ENCODE results near the gene UNC5C.

Gene UNC5C

DNA sequence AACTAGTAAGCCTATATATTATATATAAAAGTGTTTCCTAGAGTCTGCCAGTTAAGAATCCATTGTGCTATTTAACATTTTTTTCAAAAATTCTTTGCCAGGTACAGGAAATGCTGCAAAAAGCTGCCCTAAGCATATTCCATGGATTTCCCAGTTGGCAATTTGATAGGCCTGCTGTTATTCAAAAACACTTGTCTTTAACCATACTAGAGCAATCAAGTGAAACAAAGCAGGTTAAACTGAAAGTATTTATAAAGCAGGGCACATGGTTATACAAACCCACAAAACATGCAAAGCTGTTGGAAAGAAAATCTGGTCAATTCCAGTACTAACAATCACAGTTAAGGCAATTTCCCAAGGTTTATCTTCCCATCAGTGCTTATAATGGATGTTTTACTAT, 159.9 kb downstream of the UNC5C start:
- no peak for DNase-seq

DNA sequence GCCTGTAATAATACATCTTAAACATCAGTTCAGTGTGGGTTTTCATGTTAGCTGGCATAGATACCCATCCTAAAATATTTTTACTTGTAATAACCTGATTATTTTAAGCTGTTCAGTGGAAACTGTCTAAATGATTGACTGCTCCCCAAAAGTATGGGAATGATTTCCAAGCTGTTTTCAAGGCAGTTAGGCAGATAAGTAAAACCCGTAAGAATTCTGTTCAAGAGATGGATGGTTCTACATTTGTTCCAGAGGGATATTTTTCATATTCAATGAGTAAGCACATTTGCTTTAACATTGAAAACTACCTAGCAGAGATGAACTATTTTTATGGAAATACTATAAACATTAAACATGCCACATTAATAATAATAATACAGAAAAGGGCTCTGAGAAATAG, 161.1 kb downstream of the UNC5C start:
- no peak for DNase-seq

DNA sequence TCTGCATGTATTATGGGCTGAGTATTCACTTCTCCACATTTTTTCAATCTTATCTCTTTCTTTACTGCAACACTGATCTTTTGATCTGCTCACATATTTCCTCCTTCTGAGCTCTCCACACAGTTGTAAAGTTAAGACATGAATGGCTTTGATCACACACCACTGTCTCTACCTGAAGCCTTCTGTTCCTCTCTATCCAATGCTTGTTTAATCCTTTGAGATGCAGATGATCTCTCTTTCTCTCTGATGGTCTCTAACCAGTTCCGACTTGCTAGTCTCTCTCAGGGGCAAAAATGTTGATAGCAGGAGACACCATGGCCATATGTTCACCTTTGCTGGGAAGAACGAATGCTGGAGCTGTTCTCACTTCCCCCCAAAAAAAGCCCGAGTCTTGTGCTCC, 162.4 kb downstream of the UNC5C start:
- no peak for DNase-seq

DNA sequence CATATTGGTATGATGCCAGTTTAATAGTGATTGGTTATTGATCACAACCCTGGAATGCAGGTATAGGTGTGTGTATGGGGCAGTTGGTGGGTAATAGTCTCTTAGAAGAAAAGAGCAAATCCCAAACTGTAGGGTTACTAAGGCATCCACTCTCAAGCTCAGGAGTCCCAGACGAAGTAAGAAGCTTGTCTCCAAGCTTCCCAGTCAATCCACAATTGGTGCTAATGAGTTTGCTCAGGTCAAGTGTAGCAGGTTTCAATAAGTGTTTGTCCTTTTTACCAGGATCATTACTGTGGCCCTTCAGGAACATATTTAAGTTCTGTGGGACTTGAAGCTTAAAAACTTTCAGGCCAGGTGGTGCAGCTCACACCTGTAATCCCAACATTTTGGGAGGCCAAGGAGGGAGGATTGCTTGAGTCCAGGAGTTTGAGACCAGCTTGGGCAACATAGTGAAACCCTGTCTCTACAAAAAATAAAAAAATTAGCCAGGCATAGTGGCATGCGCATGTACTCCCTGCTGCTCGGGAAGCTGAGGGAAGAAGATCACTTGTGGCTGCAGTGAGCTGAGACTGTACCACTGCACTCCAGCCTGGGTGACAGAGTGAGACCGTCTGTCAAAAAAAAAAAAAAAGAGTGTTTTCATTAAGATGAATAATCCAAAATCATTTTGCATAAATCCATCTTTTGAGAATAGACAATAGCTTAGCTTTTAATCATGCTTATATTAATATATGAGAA, 166.8 kb downstream of the UNC5C start:
- no peak for DNase-seq

DNA sequence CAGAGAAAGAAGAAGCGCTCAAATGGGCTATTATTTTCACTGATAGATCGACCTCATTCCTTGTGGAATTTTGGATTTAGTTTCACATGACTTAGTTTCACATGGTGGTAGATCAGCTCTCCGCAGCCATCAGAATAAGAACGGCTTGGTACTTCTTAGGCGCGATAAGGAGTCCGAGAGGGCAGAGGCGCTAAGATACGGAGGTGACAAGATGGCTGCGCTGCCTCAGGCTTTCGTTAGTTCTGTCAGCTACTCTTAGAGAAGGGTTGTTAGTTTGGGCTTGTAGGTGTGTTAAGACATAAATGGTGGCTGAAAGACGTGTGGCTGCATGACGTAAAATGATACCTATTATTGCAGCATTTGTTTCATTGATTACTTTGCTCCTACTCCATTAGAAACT, 169.1 kb downstream of the UNC5C start:
- DNase-seq: no peak

DNA sequence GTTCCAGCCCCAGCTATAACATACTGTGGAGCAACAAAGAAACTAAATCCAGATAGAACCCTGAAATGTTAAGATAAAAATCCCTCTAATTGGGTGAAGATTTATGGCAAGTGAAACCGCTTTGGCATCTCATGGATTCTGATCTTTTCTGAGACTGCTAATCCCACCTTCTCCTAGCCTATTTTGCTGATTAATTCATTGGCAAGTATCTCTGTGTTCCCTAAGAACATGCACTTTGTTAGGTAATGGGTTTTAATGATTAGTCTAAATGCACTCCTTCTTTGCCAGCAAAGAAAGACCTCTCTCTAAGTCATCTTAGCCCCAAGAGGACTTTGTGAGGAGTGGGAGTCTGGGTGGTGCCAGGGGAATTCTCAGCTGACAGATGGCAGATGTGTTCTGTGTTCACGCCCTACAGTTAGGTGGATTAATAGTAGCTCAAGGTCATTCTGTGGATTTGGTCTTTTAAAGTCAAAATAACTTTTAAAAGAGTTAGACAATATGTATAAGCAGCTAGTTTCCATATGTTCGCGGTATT, 171.3 kb downstream of the UNC5C start:
- DNase-seq: no peak

DNA sequence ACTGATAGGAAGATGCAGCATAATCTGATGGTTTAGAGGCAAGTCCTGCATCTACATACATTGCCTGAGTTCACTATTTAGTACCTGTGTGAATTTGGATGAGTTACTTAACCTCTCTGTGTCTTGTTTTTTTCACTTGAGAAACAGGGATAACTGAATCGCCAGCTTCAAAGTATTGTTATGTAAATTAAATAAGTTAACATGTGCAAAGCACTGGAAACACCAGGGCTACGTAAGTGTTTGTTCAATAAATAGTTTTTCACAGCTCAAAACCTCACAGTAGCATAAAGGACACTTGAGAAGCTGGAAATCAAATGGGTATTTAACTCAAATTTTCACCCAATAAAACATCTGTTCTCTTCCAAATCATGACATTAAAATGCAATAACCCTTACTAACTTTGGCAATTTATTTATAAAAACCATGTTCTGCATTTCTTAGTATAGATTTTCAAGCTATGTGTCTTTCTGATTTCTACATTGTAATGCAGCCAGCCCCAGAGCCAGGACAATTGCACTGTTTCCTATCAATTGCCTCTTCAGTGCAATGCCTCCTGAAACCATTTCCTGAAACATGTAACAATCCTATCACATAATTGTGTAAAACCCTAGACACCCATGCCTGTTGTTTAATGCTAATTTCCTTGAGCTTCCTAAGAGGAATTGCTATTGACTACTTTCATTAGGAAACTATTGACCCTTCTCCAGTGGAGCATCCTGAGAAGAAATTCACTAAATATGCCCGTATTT, 177.1 kb downstream of the UNC5C start:
- no peak for DNase-seq

DNA sequence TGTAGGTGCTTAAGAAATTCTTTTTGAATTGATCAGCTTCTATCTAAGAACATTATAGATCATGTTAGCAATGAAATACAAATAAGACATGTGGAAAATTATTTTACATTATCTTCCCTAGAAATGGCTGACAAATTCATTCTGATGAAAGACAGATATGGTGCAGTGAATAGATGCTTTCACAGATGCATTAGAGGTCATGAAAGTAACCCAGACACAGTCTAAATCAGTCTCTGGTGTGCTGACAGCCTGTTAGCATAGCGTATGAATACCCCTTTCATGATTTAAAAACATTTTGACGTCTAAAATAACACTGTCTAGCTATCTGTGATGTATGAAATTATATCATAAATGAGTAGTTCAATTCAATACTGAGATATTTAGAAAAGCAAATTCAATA, 180.9 kb downstream of the UNC5C start:
- no peak for DNase-seq

DNA sequence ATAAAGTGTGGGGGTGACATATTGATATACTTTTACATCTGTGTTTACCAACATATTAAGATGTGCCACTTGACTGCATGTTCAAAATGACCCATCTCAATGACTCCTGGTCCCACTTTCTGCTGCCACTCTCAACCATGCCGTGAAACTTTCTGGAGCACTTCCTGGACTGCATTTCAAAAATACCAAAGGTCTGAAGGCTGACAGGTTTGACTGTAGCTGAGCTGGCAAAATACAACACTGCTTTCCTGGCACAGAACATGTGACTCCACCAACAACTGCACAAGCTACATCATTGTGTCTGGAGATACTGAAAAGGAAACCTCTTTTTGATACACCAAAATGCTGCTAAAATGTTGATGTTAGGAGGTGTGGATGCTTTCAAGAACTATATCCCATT, 184.8 kb downstream of the UNC5C start:
- DNase-seq: no peak

DNA sequence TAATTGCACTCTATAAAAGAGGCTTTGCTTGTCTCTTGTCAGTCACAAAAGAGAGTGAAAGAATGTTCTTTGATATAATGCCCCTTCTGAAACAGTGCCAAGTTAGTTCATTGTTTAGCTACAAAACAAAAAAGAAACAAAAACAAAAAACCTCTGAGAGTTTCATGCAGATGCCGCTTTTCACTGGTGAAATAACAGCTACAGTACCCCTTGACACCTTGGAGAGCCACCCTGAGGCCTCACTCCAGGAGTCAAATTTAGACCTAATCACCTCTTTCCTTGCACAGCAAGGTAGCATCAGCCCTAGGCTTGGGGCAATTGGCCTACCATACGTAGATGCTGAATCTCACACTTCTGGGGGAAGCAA, 185.2 kb downstream of the UNC5C start:
- DNase-seq: no peak

DNA sequence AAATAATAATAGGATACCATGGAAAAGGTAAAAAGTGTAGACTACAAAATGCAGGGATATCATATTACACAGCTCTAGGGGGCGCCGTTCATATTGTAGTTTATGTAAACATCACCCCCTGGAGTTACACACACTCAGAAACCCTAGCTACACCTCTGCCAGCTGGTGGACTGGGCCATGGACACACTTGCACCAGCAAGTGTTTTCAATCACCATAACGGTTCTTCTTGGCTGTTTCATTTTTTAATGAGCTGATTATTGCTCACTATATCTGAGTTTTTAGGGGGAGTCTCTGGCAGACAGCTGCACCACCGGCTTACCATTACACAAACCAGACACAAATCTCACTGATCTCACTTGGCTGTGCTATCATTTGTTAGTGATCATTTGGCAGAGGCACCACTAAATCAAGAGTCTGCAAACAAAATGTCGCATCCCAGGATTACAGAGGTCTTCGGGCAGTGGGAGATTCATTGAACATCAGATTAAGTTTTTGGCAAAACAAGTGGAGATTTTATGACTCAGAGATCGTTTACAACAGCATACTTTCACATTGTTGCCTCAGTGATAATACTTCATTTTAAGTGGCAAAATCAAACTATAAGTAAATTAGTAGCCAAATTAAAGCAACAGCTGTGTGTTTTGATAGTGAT, 185.7 kb downstream of the UNC5C start:
- no peak for DNase-seq

DNA sequence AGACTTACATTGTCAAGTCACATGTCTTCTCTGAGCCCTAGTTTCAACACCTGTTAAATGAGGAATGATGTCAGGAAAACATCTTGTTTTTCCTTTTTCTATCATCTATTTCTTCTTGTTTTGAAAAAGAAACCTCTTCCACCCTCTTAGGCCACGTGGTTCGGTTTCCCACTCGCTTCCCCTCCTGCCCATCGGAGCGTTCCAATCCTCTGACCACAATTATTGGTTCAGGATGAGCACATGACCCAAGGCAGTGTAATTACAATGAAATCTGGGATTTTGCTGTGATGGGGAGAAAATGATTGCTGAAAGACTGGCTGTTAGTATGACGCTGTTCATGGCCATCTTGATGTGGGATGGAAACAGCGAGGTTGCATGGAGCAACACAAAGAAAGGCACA, 186.7 kb downstream of the UNC5C start:
- DNase-seq: no peak

DNA sequence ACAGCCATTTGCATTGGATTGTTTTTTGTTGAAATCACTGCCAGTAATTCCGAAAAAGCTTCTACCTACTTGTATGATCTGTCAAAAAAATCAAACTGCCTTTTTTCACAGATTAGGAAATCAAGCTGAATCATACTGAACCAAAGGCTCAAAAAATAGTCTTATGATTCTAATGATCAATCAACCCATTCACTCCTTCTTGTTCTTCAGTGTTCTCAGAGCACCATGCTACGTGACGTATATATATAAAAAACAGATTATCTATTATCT, 187.1 kb downstream of the UNC5C start:
- DNase-seq: no peak

DNA sequence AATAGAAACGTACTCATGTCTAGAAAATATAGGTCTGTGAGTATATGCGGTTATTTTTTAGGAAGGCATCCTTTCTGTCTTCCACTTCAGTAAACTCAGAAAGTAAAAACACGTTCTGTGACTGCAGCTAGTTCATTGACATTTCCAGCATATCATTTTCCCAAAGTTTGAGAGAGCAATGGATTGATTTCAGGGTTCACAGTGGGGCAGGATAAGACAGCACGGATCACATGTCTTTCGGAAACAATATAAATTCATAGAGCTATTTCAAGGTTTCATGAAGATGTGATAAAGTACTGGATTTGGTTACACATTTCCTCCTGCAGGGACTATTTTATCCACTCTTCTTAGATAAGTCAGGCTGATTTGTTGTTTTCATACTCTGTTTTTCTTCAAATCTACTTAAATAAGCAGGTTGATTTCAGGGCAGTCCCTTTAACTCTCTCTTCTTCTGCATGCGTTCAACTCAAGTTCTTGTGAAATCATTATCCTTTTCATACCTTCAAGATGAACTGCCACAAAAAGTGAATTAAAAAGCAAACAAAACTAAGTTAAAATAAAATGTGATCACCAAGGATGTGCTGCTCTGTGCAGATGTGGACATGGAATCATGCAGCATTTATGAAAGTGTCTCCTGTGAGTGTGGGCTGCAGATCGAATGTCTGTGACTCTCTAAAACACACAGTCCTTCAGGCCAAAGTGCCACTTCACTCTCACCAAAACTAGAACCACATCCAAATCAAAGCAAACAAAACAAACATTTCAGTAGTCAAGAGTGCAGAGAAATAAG, 187.7 kb downstream of the UNC5C start:
- DNase-seq: no peak

DNA sequence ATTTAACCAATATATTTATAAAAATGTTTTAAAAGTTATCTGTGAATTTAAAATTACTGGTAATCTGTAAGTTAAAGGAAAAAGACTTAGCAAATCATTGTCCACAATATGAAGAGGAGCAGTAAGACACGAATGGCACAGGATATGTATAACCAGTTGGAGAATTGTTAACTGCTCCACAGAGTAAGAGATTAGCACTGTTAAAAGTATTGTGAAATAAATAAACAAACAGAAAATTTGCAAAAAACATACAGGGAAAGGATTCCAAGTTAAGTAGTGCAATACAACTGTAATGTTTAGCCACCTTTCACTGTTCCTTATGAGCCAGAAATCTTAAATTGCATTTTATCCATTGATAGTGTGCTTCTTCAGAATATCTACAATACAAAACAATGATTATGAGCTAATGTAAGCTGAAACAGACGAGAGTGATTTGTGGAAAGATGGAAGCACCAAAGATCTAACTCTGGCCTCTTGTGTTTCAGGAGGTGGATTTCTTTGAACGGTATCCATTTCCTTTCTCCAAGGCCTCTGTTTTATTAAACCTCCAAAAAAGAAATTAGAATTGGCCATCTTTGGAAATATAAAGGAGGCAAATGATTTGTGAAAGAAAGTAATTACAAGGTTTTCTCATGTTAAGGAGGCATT, 188.4 kb downstream of the UNC5C start:
- DNase-seq: no peak

DNA sequence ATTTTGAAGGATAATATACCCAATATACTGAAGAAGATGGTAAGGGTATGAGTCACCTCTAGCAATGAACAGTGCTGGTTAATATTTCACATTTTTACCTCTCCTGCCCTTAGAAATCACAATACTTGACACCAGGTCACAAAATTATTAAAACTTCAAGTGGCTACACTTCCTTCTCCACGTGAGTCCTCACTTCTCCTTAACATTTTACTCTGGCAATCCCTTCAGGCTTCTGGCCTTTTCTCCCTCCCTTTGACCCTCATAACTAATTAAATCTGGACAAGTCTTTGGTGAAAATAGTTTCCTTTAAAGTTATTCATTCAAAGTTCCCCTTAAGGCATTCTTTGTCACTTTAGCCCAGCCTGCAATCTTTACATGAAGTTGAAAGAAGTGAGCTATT, 190.4 kb downstream of the UNC5C start:
- no peak for DNase-seq

DNA sequence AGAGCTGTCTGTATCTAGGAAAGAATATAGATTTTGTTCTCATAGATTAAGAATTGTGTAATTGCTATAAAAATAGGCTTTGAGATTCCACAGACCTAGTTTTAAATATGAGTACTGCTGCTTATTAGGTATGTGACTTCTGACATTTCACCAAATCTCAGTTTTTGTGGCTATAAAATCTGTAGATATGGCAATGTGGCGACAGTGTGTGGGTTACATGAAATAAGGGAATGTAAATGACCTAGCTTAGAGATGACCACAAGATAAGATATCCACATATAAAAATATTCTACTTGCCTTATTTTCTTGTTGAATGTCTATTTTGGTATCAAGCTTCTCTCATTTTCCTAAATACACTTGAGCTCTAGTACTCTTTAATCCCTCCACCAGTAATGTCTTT, 193.8 kb downstream of the UNC5C start:
- no peak for DNase-seq

DNA sequence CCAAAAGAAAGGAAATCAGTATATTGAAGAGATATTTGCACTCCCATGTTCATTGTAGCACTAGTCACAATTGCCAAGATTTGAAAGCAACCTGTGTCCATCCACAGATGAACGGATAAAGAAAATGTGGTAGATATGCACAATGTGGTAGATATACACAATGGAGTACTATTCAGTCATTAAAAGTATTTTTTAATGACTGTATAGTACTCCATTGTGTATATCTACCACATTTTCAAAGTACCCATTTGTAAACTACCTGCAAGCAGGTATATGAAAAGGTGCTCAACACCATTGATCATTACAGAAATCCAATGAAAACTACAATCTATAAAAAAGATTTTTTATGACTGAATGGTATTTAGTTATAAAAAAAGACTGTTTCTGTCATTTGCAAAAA, 200.4 kb downstream of the UNC5C start:
- DNase-seq: no peak

DNA sequence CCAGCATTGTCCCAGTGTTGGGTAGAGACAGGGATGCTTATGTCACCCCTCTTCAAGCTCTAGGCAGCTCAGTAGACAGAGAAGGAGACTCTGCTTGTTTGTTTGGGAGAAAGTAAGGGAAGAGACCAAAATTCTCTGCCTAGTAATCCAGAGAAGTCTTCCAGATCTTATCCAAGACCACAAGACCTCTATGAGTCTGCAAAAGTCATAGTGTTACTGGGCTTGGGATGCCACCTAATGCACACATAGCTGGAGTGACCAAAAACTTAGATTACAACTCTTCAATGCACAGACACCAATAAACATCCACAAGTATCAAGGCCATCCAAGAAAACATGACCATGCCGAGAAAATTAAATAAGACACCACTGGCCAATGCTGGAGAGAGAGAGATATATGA, 205.5 kb downstream of the UNC5C start:
- DNase-seq: no peak

DNA sequence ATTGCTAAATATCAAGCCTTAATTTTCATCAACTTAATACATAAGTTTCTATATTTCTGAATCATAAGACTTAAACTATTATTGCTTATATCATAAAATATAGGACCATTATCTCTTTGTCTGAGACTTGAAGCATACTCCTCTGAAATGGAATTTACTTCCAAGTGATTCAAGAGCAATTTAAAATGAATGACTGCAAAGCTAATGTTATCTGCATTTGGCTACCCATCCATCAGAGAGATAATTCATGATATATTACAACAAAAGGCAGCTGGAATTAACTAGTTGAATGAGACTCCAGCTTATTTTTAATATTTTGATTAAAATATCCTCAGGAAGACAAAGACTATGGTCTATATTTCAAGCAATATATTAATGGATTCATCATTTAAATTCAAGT, 208.6 kb downstream of the UNC5C start:
- DNase-seq: no peak

DNA sequence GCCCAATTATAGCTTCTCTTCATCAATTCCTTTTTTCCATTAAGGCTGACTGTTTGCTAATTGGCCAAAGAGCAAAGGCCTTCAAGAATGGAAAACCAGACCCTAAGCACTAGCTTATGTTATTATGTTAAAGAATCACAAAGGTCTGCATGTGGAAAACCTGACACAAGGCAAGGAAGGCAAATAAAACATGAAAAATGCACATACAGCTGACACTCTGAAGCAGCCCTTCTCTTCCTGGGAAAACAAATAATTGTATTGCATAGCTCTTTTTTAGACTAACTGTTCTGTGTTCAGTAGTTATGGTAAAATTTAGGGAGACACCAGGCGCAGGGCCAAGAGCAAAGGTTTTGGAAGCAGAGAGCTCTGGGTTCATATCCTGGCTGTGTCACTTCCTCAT, 223.1 kb downstream of the UNC5C start:
- DNase-seq: no peak

DNA sequence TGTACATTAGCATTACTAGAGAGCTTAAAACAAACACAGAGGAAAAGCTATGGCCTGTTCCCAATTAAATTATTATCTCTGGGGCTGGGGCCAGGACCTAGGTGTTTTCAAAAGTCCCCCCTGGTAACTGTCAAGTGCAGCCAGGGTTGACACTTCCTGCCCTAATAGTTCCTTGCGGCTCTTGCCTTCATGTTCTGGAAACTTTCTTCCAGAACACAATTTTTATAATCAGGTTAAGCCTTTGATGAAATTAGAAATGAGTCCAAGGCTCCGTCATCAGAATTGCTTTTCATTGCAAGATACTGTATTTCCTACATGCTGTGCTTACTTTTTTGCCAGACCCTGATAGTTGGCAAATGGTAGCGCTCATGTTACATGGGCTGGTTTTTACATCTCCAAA, 229.6 kb downstream of the UNC5C start:
- no peak for DNase-seq

DNA sequence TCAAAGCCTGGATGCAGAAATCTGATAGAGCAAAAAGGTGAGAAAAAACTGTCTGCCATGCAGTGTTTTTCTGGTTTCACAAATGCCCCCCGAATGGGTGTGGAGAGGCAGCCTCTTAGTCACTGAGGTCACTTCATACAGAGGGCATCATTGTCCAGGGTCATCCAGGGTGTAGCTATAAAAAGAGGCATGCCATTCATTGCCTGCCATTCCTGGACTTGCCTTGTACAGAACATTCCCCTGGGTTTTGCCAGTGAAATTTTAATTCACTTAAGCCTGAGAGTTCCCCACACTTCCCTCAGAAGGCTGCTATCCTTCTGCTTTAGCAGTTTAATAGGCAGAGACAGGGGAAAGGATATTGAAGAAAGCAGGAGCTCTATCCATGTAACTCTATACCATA, 230.3 kb downstream of the UNC5C start:
- DNase-seq: no peak

All from right hindlimb (tissue), 1 donor.